ENCODE data around the gene PRICKLE3.

DNA sequence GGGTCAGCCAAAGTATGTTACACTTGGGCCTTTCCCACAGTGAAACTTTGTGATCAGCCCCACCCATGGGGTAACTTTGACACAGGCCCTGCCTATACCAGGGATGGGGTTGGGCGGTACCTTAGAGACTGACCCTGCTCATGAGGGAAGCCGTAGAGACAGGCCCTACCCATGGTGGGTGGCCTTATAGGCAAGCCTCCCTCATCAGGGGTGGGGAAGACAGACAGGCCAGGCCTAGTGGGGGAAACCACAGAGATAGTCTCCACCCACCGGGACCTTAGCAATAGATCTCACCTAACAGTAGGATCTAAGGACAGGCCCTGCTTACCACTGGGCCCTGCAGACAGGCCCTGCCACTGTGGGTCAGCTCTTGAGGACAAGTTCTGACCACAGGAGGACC is 7.6 kb downstream of the PRICKLE3 start:
- TF ChIP-seq, protein P1, sequence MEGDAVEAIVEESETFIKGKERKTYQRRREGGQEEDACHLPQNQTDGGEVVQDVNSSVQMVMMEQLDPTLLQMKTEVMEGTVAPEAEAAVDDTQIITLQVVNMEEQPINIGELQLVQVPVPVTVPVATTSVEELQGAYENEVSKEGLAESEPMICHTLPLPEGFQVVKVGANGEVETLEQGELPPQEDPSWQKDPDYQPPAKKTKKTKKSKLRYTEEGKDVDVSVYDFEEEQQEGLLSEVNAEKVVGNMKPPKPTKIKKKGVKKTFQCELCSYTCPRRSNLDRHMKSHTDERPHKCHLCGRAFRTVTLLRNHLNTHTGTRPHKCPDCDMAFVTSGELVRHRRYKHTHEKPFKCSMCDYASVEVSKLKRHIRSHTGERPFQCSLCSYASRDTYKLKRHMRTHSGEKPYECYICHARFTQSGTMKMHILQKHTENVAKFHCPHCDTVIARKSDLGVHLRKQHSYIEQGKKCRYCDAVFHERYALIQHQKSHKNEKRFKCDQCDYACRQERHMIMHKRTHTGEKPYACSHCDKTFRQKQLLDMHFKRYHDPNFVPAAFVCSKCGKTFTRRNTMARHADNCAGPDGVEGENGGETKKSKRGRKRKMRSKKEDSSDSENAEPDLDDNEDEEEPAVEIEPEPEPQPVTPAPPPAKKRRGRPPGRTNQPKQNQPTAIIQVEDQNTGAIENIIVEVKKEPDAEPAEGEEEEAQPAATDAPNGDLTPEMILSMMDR (IDR thresholded peaks at IDR 0.05), result no peak
- no peak for TF ChIP-seq ZFX (IDR thresholded peaks at IDR 0.05; ENCODE audit: borderline replicate concordance)
